ENCODE data around the gene PPP1R36. TPM values are rescaled to one million over a fixed set of nuclear protein-coding genes. Genes with fewer than 3 reads are reported as not detected.
A peak's percentile ranks its signal among the peaks of the same experiment; 100 is the strongest.
"Not testable (repeated sequence)": the region's sequence is repeated elsewhere in the genome, so short reads cannot be mapped to it uniquely, and the experiment has no call there.

The PPP1R36 gene
- total RNA-seq, 4 donors from 2014 or later = 0.31 to 2.4 (median 0.55) TPM; not detected in 1

DNA sequence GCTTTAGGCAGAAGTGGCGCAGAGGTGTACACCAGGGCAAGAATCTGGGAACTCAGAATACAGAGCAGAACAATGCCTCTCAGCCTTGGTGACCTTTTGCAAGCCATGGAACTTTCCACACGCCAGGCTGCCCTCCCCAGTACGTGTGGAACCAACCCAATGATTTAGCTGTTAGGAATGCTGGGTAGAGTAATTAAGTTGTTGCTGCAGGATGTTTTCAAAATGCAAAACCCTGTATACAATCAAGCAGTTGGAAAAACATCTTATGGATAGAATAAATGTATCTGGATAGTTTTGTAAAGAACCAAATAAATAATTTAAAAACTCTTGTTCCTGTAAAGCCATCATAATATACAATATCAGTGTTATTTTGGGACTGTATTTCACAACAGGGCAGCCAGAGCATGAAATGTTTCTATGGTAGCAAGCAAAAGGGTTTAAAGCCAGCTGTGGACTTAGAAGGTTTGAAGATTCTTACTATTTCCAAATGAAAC is 19.4 kb downstream of the PPP1R36 start:
- ATAC-seq (peak; percentile 93 to 94), DNase-seq (peak; percentile 70 to 85)
- peak overlapping the region; percentile 76 to 92 (median 85) for H3K27ac ChIP-seq
- TF ChIP-seq, protein P1, sequence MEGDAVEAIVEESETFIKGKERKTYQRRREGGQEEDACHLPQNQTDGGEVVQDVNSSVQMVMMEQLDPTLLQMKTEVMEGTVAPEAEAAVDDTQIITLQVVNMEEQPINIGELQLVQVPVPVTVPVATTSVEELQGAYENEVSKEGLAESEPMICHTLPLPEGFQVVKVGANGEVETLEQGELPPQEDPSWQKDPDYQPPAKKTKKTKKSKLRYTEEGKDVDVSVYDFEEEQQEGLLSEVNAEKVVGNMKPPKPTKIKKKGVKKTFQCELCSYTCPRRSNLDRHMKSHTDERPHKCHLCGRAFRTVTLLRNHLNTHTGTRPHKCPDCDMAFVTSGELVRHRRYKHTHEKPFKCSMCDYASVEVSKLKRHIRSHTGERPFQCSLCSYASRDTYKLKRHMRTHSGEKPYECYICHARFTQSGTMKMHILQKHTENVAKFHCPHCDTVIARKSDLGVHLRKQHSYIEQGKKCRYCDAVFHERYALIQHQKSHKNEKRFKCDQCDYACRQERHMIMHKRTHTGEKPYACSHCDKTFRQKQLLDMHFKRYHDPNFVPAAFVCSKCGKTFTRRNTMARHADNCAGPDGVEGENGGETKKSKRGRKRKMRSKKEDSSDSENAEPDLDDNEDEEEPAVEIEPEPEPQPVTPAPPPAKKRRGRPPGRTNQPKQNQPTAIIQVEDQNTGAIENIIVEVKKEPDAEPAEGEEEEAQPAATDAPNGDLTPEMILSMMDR (IDR thresholded peaks at IDR 0.05 in 4 of 5, conservative IDR thresholded peaks at IDR 0.05 in 1 of 5) = no peak
- TF ChIP-seq POLR2A (IDR thresholded peaks at IDR 0.05) = no peak
- no peak overlapping the region for H3K4me3 ChIP-seq
- in situ Hi-C loops (cut with MboI; ENCODE audit: low sequenced_read_pairs in 4 of 4) (no loop called here), intact Hi-C loops (cut with DNase I; ENCODE audit: low total_unique reads) (loop anchor here (1.0 kb wide), 1 partner anchor 29 kb away; the partner anchor contains the start of gene HSPA2)
- no peaks in the 10 kb centered on the region for H3K36me3 ChIP-seq
- H3K27me3 ChIP-seq = no peaks in the 10 kb centered on the region
- H3K4me1 ChIP-seq = peaks cover 51 to 65% of the 10 kb centered on the region in 2 donors
- H3K9me3 ChIP-seq = no peaks in the 10 kb centered on the region

DNA sequence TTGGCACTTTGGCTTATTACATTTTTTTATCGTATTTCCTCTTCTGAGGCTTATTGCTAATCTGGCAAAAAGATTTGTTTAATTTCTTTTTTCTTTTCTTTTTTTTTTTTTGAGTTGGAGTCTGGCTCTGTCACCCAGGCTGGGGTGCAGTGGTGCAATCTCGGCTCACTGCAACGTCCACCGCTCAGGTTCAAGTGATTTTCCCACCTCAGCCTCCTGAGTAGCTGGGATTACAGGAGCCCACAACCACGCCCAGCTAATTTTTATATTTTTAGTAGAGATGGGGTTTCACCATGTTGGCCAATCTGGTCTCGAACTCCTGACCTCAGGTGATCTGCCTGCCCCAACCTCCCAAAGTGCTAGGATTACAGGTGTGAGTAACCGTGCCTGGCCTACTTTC is 19.9 kb downstream of the PPP1R36 start:
- DNase-seq (peak in 1 of 2 donors; percentile 82), ATAC-seq (peak; percentile 23 to 39)
- H3K4me3 ChIP-seq; H3K36me3 ChIP-seq; H3K27me3 ChIP-seq; in situ Hi-C loops (cut with MboI; ENCODE audit: low sequenced_read_pairs in 4 of 4); H3K9me3 ChIP-seq: not testable (repeated sequence)
- Histone ChIP-seq H3K4me1 (peaks cover 55 to 69% of the 10 kb centered on the region in 2 donors), H3K27ac (peak overlapping the region; percentile 76 to 92 (median 85))
- intact Hi-C loops (cut with DNase I; ENCODE audit: low total_unique reads) = loop anchor here (1.0 to 5.0 kb wide), 3 partner anchors 29 to 68 kb away; partner anchors contain the start of gene HSPA2

DNA sequence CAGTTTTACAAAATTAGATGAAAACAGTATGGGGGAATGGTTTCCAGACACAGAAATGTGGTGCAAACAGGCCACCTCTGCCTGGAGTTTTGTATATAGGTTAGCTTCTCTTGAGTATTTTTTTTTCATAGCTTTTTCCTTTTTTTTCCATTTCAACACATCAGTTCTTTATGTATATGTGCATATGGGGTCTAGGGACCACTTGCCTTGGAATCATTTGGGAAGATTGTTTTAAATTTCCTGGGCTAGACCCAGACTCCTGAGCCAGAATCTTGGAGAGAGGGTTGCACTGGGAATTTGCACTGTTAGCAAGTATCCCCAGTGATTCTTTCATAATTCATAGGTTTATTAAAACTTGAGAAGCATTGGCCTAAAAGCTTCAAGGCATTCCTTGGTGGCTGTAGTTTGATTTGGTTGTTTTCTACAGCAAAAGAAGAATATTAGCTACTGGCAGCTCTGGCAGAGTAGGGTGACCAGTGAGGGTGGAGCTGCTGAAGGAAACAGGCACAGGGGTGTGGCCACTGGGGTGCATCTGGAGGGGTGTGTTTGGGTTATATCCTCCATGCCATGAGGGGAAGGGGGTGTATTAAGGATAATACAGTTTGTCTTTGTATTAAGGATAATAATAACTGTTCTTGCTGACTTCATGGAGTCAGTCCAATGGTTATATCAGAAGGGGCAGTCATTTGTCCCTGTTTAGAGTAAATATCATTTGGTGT is 22.8 kb downstream of the PPP1R36 start:
- TF ChIP-seq POLR2A (IDR thresholded peaks at IDR 0.05) = no peak
- TF ChIP-seq, protein P1 (IDR thresholded peaks at IDR 0.05 in 4 of 5, conservative IDR thresholded peaks at IDR 0.05 in 1 of 5) = no peak
- Histone ChIP-seq H3K4me1 (peaks cover 50 to 66% of the 10 kb centered on the region in 2 donors), H3K27me3 (no peaks in the 10 kb centered on the region), H3K4me3 (no peak overlapping the region), H3K9me3 (no peaks in the 10 kb centered on the region), H3K27ac (peak overlapping the region; percentile 81 to 92 (median 86)), H3K36me3 (no peaks in the 10 kb centered on the region)
- intact Hi-C loops (cut with DNase I; ENCODE audit: low total_unique reads) = loop anchor here (5.0 kb wide), 2 partner anchors 65 kb away; no protein-coding TSS in a partner anchor
- DNase-seq (no peak), ATAC-seq (no peak)
- in situ Hi-C loops (cut with MboI; ENCODE audit: low sequenced_read_pairs in 4 of 4) = no loop called here

GRCh38 chr14:64573109-64573508 is 23.3 kb downstream of the PPP1R36 start:
- in situ Hi-C loops (cut with MboI; ENCODE audit: low sequenced_read_pairs in 4 of 4) = no loop called here
- Histone ChIP-seq H3K36me3 (no peaks in the 10 kb centered on the region), H3K27ac (peak overlapping the region; percentile 81 to 92 (median 86)), H3K4me3 (no peak overlapping the region), H3K27me3 (no peaks in the 10 kb centered on the region), H3K4me1 (peaks cover 50 to 64% of the 10 kb centered on the region in 2 donors), H3K9me3 (no peaks in the 10 kb centered on the region)
- no peak for TF ChIP-seq POLR2A (IDR thresholded peaks at IDR 0.05)
- ATAC-seq (peak; percentile 9 to 21), DNase-seq (no peak)
- intact Hi-C loops (cut with DNase I; ENCODE audit: low total_unique reads) = loop anchor here (5.0 kb wide), 2 partner anchors 64 to 66 kb away; no protein-coding TSS in a partner anchor

GRCh38 chr14:64574371-64575107 is 24.8 kb downstream of the PPP1R36 start:
- intact Hi-C loops (cut with DNase I; ENCODE audit: low total_unique reads) (loop anchor here (1.0 to 5.0 kb wide), 3 partner anchors 34 to 67 kb away; partner anchors contain the start of gene HSPA2), in situ Hi-C loops (cut with MboI; ENCODE audit: low sequenced_read_pairs in 4 of 4) (no loop called here)
- Histone ChIP-seq H3K4me1 (peaks cover 36 to 49% of the 10 kb centered on the region in 2 donors), H3K27me3 (no peaks in the 10 kb centered on the region), H3K36me3 (no peaks in the 10 kb centered on the region), H3K4me3 (peak overlapping the region in 2 of 4 donors; percentile 8 to 11), H3K9me3 (no peaks in the 10 kb centered on the region), H3K27ac (peak overlapping the region; percentile 81 to 92 (median 86))
- ATAC-seq (peak; percentile 89 to 91), DNase-seq (peak; percentile 49 to 87)
- TF ChIP-seq, protein P1 (IDR thresholded peaks at IDR 0.05 in 4 of 5, conservative IDR thresholded peaks at IDR 0.05 in 1 of 5) = no peak
- no peak for TF ChIP-seq POLR2A (IDR thresholded peaks at IDR 0.05)

All from gastrocnemius medialis (tissue), 4 donors.